Measurements from ENCODE around the gene C9orf50. TPM values are rescaled to one million over a fixed set of nuclear protein-coding genes. Genes with fewer than 3 reads are reported as not detected.
A peak's percentile ranks its signal among the peaks of the same experiment; 100 is the strongest.
"Not testable (repeated sequence)": the region's sequence is repeated elsewhere in the genome, so short reads cannot be mapped to it uniquely, and the experiment has no call there.

C9orf50 gene
- total and polyA plus RNA-seq, 7 donors = 0.03 to 1.2 (median 0.82) TPM; not detected in 4

GRCh38 chr9:129595903-129596540, 24.9 kb downstream of the C9orf50 start:
- no peak for DNase-seq
- intact Hi-C loops (cut with DNase I) = no loop called here
- Histone ChIP-seq H3K27me3 (no peaks in the 10 kb centered on the region), H3K9me3 (no peaks in the 10 kb centered on the region), H3K4me3 (no peak overlapping the region), H3K4me1 (peaks cover 0 to 23% (median 22%) of the 10 kb centered on the region in 4 donors), H3K36me3 (no peaks in the 10 kb centered on the region), H3K27ac (peak overlapping the region; percentile 86 to 91 (median 88))
- 69 to 71% methylated on average over 6 of the region's 6 CpGs for WGBS, 2 donors
- TF ChIP-seq POLR2A (IDR thresholded peaks at IDR 0.05) (no peak), POLR2AphosphoS5 (IDR thresholded peaks at IDR 0.05) (no peak), EP300 (IDR thresholded peaks at IDR 0.05) (no peak)
- TF ChIP-seq, protein P1, sequence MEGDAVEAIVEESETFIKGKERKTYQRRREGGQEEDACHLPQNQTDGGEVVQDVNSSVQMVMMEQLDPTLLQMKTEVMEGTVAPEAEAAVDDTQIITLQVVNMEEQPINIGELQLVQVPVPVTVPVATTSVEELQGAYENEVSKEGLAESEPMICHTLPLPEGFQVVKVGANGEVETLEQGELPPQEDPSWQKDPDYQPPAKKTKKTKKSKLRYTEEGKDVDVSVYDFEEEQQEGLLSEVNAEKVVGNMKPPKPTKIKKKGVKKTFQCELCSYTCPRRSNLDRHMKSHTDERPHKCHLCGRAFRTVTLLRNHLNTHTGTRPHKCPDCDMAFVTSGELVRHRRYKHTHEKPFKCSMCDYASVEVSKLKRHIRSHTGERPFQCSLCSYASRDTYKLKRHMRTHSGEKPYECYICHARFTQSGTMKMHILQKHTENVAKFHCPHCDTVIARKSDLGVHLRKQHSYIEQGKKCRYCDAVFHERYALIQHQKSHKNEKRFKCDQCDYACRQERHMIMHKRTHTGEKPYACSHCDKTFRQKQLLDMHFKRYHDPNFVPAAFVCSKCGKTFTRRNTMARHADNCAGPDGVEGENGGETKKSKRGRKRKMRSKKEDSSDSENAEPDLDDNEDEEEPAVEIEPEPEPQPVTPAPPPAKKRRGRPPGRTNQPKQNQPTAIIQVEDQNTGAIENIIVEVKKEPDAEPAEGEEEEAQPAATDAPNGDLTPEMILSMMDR (IDR thresholded peaks at IDR 0.05) = no peak

DNA sequence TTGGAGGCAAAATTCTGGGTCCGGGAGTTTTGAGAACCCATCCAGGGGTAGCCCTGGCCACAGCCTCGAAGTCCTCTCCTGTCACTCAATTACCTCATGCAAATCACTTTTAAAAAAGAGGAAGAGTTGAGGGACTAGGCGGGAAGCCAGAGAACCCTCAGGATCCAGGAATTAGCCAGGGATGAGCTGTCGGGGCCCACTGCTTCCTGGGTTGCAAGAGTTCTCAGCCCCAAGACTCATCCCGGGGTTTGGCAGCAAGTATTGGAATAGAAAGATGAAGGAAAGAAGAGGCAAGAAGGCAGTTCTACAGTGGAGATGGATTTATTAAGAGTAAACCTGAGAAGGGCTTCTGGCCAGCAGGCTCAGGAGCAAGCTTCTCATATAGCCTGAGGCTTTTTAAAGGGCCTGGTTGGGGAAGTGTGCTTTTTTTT, 25.6 kb downstream of the C9orf50 start:
- intact Hi-C loops (cut with DNase I) = no loop called here
- peaks cover 0 to 23% (median 22%) of the 10 kb centered on the region in 4 donors for H3K4me1 ChIP-seq
- TF ChIP-seq POLR2AphosphoS5 (IDR thresholded peaks at IDR 0.05) (no peak), POLR2A (IDR thresholded peaks at IDR 0.05) (no peak), EP300 (IDR thresholded peaks at IDR 0.05) (no peak)
- TF ChIP-seq, protein P1 (IDR thresholded peaks at IDR 0.05) = no peak
- DNase-seq = no peak
- WGBS, 2 donors = 64 to 68% methylated on average over 5 of the region's 5 CpGs
- H3K27me3 ChIP-seq = no peaks in the 10 kb centered on the region
- no peaks in the 10 kb centered on the region for H3K9me3 ChIP-seq
- no peak overlapping the region for H3K4me3 ChIP-seq
- no peaks in the 10 kb centered on the region for H3K36me3 ChIP-seq
- H3K27ac ChIP-seq = peak overlapping the region in 2 of 4 donors; percentile 25 to 91

DNA sequence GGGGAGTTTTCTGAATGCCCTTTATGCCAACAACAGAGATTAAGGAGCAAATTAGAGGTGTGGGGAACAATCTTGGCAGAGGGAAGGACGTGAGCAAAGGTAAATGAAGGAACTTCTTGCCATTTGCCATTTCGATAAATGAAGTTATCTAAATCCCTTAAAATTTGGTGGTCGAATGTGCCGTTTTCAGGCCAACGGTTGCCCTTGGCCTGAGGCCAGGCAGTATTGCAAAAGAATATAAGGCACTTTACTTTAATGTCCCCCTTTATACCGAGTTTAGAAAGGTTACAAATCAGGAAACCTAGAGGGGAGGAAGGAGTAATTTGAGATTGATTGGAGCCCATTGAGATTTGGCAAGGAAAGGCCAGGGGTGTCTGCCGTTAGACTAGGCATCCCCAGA, 26.3 kb downstream of the C9orf50 start:
- Histone ChIP-seq H3K9me3 (no peaks in the 10 kb centered on the region), H3K4me1 (peaks cover 0 to 23% (median 22%) of the 10 kb centered on the region in 4 donors), H3K36me3 (no peaks in the 10 kb centered on the region), H3K27me3 (no peaks in the 10 kb centered on the region), H3K27ac (no peak overlapping the region), H3K4me3 (no peak overlapping the region)
- TF ChIP-seq, protein P1 (IDR thresholded peaks at IDR 0.05) = no peak
- TF ChIP-seq POLR2AphosphoS5 (IDR thresholded peaks at IDR 0.05) = no peak
- no peak for TF ChIP-seq POLR2A (IDR thresholded peaks at IDR 0.05)
- intact Hi-C loops (cut with DNase I) = no loop called here
- no peak for DNase-seq
- 62 to 74% methylated on average over 7 of the region's 7 CpGs for WGBS, 2 donors

DNA sequence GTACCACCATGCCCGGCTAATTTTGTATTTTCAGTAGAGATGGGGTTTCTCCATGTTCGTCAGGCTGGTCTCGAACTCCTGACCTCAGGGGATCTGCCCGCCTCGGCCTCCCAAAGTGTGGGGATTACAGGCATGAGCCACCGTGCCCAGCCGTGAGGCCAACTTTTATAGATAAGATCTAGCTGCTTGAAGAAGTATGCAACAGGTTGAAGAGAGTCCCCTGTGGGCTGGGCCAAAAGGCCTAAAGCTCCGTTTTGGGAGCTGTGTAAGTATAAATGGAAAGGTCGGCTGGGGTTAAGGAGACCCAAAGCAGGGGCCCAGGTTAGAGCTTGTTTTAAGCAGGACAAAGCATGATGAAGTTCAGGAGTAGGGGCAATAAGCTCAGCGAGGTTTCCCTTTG, 28.1 kb downstream of the C9orf50 start:
- H3K27ac ChIP-seq; H3K36me3 ChIP-seq; intact Hi-C loops (cut with DNase I); DNase-seq; H3K27me3 ChIP-seq; H3K4me3 ChIP-seq; H3K9me3 ChIP-seq: not testable (repeated sequence)
- peaks cover 0 to 17% (median 16%) of the 10 kb centered on the region in 4 donors for H3K4me1 ChIP-seq
- 87 to 88% methylated on average over 10 of the region's 10 CpGs for WGBS, 2 donors

DNA sequence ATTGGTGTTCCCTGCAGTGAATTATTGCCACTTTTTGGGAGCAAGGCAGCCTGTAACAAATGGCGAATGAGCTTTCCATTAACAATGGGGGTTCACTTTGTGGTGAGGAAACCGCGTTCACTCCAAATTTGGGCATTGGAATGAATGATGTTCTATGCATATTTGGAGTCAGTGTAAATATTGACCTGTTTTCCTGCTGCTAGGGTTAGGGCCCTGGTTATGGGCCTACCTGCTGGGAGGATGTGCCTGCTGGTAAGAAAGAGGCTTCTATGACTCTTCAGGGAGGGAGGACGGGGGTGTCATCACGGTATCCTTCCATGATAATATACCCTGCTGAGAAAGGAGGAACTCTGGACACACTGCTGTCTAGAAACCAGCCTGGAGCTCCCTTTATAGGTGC, 29.0 kb downstream of the C9orf50 start:
- 84 to 86% methylated on average over 5 of the region's 5 CpGs for WGBS, 2 donors
- Histone ChIP-seq H3K36me3 (no peaks in the 10 kb centered on the region), H3K4me3 (no peak overlapping the region), H3K27ac (no peak overlapping the region), H3K9me3 (no peaks in the 10 kb centered on the region), H3K27me3 (no peaks in the 10 kb centered on the region), H3K4me1 (peaks cover 0 to 8% (median 7%) of the 10 kb centered on the region in 4 donors)
- intact Hi-C loops (cut with DNase I) = no loop called here
- TF ChIP-seq POLR2AphosphoS5 (IDR thresholded peaks at IDR 0.05) (no peak), EP300 (IDR thresholded peaks at IDR 0.05) (no peak), POLR2A (IDR thresholded peaks at IDR 0.05) (no peak)
- TF ChIP-seq, protein P1 (IDR thresholded peaks at IDR 0.05) = no peak
- DNase-seq = no peak

Data from sigmoid colon (tissue), 7 donors.